Colon (tissue), 2 donors: ENCODE results near the gene FBRSL1.

Experiments
- FAIRE-seq: peaks from 2 replicates; lab custom pipeline; 2012; peaks lifted over from hg19 to GRCh38; lab: Jason Lieb, UNC
- donor health status: control.
- donor health status: control.

The FBRSL1 gene

DNA sequence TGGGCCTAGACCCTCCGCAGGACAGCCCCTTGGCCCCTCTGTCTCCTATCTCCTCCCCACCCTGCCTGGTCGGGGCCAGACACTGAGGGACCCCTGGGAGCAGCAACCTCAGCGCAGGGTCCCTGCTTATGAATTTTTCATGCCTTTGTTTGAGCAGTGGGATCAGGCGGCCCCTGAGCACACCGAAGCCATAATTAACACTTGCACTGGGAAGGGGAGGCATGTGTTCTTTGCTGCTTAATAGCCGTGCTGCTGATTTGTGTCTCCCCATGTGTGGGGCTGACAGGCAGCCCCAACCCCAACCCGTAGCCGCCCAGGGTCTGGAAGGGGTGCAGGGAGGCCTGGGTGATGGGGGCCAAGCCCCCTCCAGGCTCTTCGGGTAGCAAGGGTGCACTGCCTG, 52.7 kb downstream of the FBRSL1 start:
- no peak for FAIRE-seq

- FAIRE-seq = no peak
Measured at GRCh38 chr12:132543298-132544079, 53.5 kb downstream of the FBRSL1 start.

GRCh38 chr12:132544080-132544397, 54.1 kb downstream of the FBRSL1 start:
- FAIRE-seq = no peak

- no peak for FAIRE-seq
Measured at GRCh38 chr12:132544498-132544897, 54.5 kb downstream of the FBRSL1 start.

- no peak for FAIRE-seq
Measured at GRCh38 chr12:132545164-132545953, 55.4 kb downstream of the FBRSL1 start.

- FAIRE-seq = no peak
Measured at GRCh38 chr12:132545955-132546354, 56.0 kb downstream of the FBRSL1 start.

GRCh38 chr12:132546647-132547046, 56.7 kb downstream of the FBRSL1 start:
- no peak for FAIRE-seq

- no peak for FAIRE-seq
Measured at GRCh38 chr12:132547205-132547740, 57.3 kb downstream of the FBRSL1 start.

GRCh38 chr12:132548430-132549058, 58.6 kb downstream of the FBRSL1 start:
- FAIRE-seq = no peak

DNA sequence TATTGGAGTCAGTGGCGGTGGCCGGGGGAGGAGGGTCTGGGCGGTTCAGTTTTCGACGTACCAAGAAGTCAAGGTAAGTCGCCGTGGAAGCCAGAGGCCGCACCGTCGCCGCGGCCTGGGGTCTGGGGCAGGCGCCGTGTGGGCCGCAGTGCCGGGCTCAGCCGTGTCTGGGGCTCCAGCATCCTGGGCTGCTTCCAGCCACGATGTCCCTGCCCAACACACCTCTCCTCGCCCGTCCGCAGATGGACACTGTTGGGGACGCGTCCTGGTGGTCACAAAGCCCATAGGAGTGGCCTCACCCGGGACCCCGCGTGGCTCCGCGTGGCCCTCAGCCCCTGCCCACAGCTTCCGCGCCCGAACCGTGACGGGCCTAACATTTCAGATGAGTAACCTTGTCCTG, 59.1 kb downstream of the FBRSL1 start:
- no peak for FAIRE-seq

DNA sequence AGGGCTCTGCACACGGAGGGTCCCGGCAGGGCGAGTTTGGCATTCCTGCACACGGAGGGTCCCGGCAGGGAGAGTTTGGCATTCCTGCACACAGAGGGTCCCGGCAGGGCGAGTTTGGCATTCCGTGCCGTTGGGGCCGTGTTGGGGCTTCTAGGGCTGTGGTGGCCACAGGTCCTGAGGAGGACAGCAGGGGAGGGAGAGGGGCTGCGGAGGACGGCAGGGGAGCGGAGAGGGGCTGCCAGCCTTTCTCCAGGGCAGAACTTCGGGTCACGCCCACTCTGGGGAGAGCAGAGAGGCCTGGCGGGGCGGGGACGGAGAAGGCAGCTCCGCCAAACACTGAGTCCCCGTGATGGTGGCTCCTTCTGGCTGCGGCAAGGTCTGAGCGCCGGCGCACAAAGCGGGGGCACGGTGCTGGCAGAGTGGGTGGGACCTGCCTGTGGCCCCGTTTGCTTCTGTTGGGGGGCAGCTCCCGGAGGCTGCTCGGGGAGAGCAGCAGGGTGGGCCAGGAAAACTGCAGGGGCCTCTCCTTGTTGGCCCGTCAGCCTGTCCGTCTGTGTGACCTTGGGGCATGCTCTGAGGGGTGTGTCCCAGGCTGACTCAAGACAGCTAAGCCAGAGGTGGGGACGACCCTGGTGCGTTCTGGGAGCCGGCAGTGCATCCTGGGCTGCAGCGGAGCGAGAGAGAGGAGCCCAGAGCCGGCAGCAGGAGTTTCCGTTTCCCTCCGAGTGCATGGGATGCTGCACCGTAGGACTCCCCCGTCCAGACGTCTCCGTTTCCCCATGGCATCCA, 60.3 kb downstream of the FBRSL1 start:
- FAIRE-seq = no peak

DNA sequence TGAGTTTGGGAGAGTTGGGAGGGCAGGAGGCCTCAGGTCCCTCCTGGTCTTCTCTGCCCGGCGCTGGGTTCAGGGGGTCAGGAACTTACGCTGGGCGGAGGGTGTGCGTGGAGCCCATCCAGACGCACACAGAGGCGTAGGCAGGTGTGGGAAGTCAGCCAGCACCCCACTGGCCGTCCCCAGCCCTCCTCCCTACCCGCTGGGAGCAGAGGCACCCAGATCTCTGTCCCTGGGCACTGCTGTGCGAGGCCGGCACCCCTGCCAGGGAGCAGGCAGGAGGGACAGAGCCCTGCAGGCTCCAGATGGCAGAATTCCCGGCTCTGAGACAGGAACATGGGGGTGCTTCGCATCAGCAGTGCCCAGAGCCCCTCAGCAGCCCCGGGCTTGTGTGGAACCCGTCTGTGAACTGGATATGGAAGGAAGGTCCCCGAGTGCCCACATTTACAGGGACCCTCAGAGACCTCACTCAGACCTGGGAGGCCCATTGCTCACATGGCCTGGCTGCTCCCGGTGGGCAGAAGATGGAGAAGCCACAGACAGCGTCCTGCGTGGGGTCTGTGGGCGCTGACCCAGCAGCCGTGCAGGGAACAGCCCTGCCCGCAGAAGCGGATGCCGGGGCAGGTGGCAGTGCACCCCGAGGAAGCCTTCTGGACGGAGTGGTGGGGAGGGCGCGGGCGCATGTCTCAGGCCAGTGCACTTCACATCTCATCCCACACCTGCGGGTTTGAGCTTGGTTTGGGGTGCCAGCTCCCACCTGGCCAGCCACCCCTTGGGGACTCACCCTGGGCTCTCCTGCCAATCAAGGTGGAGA, 61.1 kb downstream of the FBRSL1 start:
- FAIRE-seq = no peak

DNA sequence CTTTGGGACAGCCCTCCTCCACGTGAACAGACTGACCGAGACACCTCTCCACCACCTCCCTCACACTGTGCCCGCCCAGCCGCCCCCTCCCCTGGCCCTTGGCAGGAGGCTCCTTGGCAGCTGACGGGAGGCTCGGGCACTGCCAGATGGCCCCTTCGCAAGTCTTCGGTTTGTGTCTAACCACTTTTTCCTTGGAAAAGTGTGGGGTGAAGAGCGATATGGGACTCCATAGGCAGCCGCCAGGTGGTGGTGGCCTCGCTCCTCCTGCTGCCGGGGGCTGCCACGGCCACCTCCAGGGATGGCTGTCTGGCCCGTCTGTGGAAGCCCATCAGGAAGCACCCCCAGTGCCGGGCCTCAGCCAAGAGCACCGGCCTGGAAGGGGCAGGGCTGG, 61.7 kb downstream of the FBRSL1 start:
- FAIRE-seq = no peak

GRCh38 chr12:132554845-132555630, 65.1 kb downstream of the FBRSL1 start:
- no peak for FAIRE-seq

DNA sequence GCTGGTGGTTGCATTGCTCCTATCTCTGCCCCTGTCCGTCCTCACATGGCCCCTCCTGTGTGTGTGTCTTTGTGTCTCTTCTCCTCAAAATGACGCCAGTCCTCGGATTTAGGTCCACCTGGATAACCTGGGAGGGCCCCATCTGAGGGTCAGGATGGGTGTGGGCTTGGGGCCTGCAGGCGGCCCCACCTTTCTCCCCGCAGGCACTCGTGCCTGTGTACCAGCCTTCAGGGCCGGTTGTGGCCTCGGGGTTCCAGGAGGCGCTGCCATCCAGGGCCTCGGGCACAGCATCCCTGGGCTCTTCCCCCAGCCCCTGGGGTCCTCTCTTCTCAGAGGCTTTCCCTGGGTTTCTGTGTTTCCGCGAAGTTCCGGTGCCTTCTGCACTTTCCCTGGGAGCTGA, 65.7 kb downstream of the FBRSL1 start:
- no peak for FAIRE-seq

GRCh38 chr12:132556216-132556615, 66.3 kb downstream of the FBRSL1 start:
- no peak for FAIRE-seq

- no peak for FAIRE-seq
Measured at GRCh38 chr12:132556801-132557200, 66.8 kb downstream of the FBRSL1 start.

DNA sequence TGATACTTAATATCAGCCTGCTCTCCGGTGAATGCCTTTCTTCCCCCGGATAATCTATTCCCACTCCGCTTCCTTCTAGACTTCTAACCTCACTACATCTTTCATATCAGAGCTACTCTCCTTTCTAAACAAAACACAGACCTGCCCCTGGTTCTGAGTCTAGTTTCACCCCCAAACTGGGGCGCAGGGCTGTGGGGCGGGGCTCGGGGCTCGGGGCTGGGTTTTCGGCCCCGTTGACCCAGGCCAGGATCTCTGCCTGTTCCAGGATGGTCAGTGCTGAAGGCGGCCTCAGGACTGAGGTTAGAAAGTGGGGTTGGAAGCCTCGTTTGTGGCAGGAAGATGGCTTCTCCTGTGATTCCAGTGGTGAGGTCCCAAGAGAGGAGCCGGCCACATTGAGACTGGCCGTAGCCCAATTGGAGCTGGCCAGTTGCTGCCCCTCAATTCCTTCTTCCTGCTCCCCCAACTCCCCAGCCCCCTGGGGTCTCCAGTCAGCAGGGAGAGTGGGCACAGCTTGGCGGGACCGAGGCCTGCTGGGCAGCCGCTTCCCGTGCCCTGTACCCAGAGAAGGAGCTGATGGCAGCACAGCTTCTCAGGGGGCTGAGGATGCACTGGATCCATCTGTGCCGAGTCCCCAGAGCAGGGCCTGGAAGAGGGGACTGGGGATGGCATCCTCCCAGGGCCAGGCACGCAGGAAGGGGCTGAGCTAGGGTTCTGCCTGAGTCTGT, 67.5 kb downstream of the FBRSL1 start:
- no peak for FAIRE-seq

- FAIRE-seq = no peak
Measured at GRCh38 chr12:132558042-132558856, 68.3 kb downstream of the FBRSL1 start.
